ENCODE data around the gene UBR4. TPM values are rescaled to one million over a fixed set of nuclear protein-coding genes. Genes with fewer than 3 reads are reported as not detected.
"Not testable (repeated sequence)": the region's sequence is repeated elsewhere in the genome, so short reads cannot be mapped to it uniquely, and the experiment has no call there.

The UBR4 gene
- 193 and 210 TPM in 2 replicates for total RNA-seq

- TF ChIP-seq CTCF (IDR thresholded peaks at IDR 0.05; ENCODE audit: insufficient read depth, low read depth, low read length): no peak
- peak; percentile 96 for DNase-seq (ENCODE audit: low read depth)
Measured at GRCh38 chr1:19209990-19210771, at the start of gene UBR4. TSS of gene UBR4 (minus strand) at chr1:19210266. CDS start at chr1:19210248, 18 bp downstream.

GRCh38 chr1:19258353-19258752 lies 48.3 kb upstream of the UBR4 start:
- no peak for DNase-seq (ENCODE audit: low read depth)
- no peak for TF ChIP-seq CTCF (IDR thresholded peaks at IDR 0.05; ENCODE audit: insufficient read depth, low read depth, low read length)
- H3K4me3 ChIP-seq (ENCODE audit: low read depth, low read length): no peak overlapping the region

More at GRCh38 chr1:19209990-19210771, at the start of gene UBR4:
- peak within 1 kb of the TSS; percentile 95 for H3K4me3 ChIP-seq (ENCODE audit: low read depth, low read length)

GRCh38 chr1:19257178-19257914 lies 47.3 kb upstream of the UBR4 start:
- no peak for TF ChIP-seq CTCF (IDR thresholded peaks at IDR 0.05; ENCODE audit: insufficient read depth, low read depth, low read length)
- DNase-seq (ENCODE audit: low read depth): peak; percentile 12
- no peak overlapping the region for H3K4me3 ChIP-seq (ENCODE audit: low read depth, low read length)

- DNase-seq (ENCODE audit: low read depth); H3K4me3 ChIP-seq (ENCODE audit: low read depth, low read length): not testable (repeated sequence)
Measured at GRCh38 chr1:19256301-19256700, 46.2 kb upstream of the UBR4 start.

- DNase-seq (ENCODE audit: low read depth): no peak
- no peak for TF ChIP-seq CTCF (IDR thresholded peaks at IDR 0.05; ENCODE audit: insufficient read depth, low read depth, low read length)
- H3K4me3 ChIP-seq (ENCODE audit: low read depth, low read length): no peak overlapping the region
Measured at GRCh38 chr1:19255288-19255687, 45.2 kb upstream of the UBR4 start.

GRCh38 chr1:19254416-19254815 lies 44.4 kb upstream of the UBR4 start:
- no peak overlapping the region for H3K4me3 ChIP-seq (ENCODE audit: low read depth, low read length)
- DNase-seq (ENCODE audit: low read depth): no peak
- no peak for TF ChIP-seq CTCF (IDR thresholded peaks at IDR 0.05; ENCODE audit: insufficient read depth, low read depth, low read length)

Data from fibroblast of villous mesenchyme (primary cell).